ENCODE measurements around the gene PAMR1.

DNA sequence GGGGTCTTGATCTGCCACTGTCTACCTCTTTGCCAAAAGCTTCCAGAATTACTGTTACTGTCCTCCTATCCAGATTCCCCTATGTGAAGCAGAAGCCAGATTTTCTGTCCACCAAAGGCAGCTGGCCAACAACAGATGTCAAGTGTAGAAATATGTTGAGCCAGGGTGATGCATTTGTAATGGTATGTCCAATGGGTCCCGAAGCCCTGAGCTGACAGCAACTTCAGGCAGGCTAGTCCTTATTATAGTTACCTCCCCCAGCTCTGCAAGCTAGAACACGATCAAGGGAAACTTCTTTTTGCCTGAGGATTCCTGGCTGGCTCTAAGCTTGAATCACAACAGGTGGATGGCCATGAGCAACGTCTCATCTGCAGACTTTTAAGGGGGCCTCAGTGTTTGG is 10.2 kb downstream of the PAMR1 start:
- TF ChIP-seq CREB1 (IDR thresholded peaks at IDR 0.05; ENCODE audit: low read depth) (no peak), NFIC (IDR thresholded peaks at IDR 0.05) (no peak)
